ENCODE results near the gene PMPCA.

Gene PMPCA

DNA sequence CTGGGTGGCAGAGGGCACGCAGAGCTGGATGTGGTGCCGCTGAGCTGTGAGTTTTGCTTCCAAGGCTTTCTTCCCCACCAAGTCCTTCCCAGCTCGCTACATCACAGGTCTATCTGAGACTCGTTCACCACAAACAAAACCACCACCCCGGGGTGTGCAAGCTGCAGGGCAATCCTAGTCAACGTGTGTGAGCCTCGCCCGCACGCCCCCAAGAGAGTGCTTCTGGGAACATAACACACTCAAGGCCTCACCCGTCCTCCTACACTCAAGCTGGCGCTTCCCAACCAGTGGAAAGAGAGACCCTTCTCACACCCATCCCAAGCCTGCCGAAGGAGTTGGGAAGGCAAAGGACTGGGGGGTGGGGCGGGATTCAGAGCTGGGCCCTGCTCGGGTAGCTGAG lies 21.1 kb upstream of the PMPCA start:
- POLR2A ChIA-PET: interaction anchor here (1.2 to 1.5 kb wide), 2 partner anchors 23 to 26 kb away, joined by 4 to 10 read pairs; partner anchors contain the start of gene DNLZ
- CTCF ChIA-PET: interaction anchor here (0.6 kb wide), 1 partner anchor 13 kb away, joined by 4 read pairs; no protein-coding TSS in a partner anchor
- TF ChIP-seq BHLHE40 (IDR thresholded peaks at IDR 0.05; ENCODE audit: borderline replicate concordance) (no peak), NFRKB (IDR thresholded peaks at IDR 0.05) (no peak), TARDBP (IDR thresholded peaks at IDR 0.05) (no peak), SUZ12 (IDR thresholded peaks at IDR 0.05) (no peak), FOXA1 (IDR thresholded peaks at IDR 0.05) (no peak), LEF1 (IDR thresholded peaks at IDR 0.05; ENCODE audit: borderline replicate concordance) (no peak), ELF4 (IDR thresholded peaks at IDR 0.05) (no peak), HDGF (IDR thresholded peaks at IDR 0.05; ENCODE audit: borderline replicate concordance) (no peak), ARNT (IDR thresholded peaks at IDR 0.05) (no peak)
- TF ChIP-seq, protein P1, sequence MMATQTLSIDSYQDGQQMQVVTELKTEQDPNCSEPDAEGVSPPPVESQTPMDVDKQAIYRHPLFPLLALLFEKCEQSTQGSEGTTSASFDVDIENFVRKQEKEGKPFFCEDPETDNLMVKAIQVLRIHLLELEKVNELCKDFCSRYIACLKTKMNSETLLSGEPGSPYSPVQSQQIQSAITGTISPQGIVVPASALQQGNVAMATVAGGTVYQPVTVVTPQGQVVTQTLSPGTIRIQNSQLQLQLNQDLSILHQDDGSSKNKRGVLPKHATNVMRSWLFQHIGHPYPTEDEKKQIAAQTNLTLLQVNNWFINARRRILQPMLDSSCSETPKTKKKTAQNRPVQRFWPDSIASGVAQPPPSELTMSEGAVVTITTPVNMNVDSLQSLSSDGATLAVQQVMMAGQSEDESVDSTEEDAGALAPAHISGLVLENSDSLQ (IDR thresholded peaks at IDR 0.05): no peak
- DNase-seq (ENCODE audit: extremely low spot score): no peak

DNA sequence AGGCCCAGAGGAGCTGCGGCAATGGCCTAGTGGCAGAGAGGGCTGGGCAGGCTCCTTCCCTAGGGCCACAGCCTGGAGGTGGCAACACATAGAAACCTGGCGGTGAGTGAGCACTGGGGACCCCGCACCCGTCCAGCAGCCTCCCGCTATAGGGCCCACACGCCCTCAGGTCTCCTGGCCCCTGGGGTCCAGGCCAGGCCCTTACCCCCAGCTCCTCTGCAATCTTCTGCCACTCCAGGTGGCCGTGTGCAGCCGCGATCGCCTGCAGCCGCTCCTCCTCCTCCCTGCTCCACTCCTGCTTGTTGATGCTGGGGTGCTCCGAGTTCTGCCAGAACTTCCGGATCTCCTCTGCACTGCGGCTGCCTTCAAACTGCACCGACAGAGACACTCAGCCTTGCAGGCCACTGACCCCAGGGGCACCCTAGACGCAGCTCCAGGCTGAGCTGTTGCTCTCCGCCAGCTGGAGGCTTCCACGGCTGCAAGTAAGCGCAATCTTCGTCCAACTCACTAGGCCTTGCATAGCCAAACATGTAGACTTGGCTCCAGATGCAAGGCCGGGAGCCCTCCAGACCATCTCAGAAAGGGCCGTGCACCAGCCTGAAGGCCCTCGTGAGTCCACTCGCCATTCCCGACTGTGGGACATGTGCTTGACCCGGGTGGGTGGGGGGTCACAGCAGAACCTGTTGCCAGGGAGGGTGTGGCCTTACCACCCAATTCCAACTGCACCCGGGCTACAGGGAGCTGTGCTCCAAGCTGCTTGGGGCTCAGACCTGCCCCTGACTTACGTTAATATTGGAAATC lies 18.5 kb upstream of the PMPCA start:
- DNase-seq (ENCODE audit: extremely low spot score): no peak
- POLR2A ChIA-PET: interaction anchor here (0.5 to 1.0 kb wide), 2 partner anchors 11 to 29 kb away, joined by 3 read pairs; no protein-coding TSS in a partner anchor
- TF ChIP-seq SUZ12 (IDR thresholded peaks at IDR 0.05) (no peak), FOXA1 (IDR thresholded peaks at IDR 0.05) (no peak), ZNF384 (IDR thresholded peaks at IDR 0.05) (no peak), ARNT (IDR thresholded peaks at IDR 0.05) (no peak)
- TF ChIP-seq, protein P1 (IDR thresholded peaks at IDR 0.05): no peak
- CTCF ChIA-PET: no interaction called here

DNA sequence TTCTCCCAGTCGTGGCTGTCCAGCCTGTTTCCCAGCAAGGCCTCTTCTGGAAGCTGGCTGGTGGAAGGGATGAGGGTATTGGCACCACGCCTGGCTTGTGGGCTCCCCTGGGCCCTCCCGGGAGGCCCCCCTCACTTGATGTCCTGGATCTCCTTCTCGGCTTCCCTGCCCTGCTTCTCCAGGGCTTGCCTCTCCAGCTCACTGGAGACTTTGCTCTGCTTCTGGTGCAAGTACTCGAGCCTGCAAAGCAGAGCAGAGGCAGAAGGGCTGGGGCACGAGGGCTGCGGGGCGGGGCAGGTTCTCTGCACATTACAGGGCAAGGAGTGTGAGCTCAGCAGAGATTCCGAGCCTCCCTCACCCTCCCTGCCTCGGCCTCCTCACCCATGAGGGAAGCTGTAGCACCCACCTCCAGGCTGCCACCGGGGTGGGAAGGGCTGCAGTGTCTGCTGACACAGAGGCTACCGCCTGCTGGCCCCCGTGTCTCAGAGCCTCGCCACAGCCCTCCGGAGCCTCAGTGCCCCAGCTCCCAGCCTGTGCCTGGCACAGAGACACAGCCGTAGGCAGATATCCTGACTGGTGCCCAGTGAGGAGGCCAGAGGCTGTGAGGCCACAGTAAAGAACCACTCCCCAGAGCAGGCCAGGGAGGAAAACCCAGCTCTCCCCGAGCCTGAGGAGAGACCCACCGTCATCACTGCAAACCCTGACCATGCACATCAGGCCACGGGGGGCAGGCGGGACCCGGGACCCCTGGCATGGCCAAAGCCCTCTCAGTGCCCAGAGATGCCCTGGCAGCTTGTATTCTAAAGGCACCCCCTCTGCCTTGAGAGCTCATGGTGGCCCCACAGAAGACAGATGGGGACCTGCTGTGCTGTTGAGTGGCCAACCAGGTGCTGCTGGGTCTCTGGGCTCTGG lies 17.7 kb upstream of the PMPCA start:
- CTCF ChIA-PET: no interaction called here
- no peak for DNase-seq (ENCODE audit: extremely low spot score)
- POLR2A ChIA-PET: interaction anchor here (0.5 to 1.0 kb wide), 2 partner anchors 10 to 30 kb away, joined by 3 read pairs; no protein-coding TSS in a partner anchor
- no peak for TF ChIP-seq FOXK2 (IDR thresholded peaks at IDR 0.05)
- TF ChIP-seq, protein P1 (IDR thresholded peaks at IDR 0.05): no peak
- TF ChIP-seq FOXA1 (IDR thresholded peaks at IDR 0.05): no peak
- no peak for TF ChIP-seq FOXM1 (IDR thresholded peaks at IDR 0.05; ENCODE audit: borderline replicate concordance)
- no peak for TF ChIP-seq TARDBP (IDR thresholded peaks at IDR 0.05)
- TF ChIP-seq LEF1 (IDR thresholded peaks at IDR 0.05; ENCODE audit: borderline replicate concordance): no peak
- TF ChIP-seq HDGF (IDR thresholded peaks at IDR 0.05; ENCODE audit: borderline replicate concordance): no peak
- TF ChIP-seq L3MBTL2 (conservative IDR thresholded peaks at IDR 0.05): no peak
- no peak for TF ChIP-seq NFRKB (IDR thresholded peaks at IDR 0.05)
- TF ChIP-seq SUZ12 (IDR thresholded peaks at IDR 0.05): no peak
- no peak for TF ChIP-seq ZNF384 (IDR thresholded peaks at IDR 0.05)
- no peak for TF ChIP-seq ELF4 (IDR thresholded peaks at IDR 0.05)
- TF ChIP-seq CTBP1 (IDR thresholded peaks at IDR 0.05; ENCODE audit: borderline replicate concordance): no peak
- TF ChIP-seq SP1 (IDR thresholded peaks at IDR 0.05): no peak

DNA sequence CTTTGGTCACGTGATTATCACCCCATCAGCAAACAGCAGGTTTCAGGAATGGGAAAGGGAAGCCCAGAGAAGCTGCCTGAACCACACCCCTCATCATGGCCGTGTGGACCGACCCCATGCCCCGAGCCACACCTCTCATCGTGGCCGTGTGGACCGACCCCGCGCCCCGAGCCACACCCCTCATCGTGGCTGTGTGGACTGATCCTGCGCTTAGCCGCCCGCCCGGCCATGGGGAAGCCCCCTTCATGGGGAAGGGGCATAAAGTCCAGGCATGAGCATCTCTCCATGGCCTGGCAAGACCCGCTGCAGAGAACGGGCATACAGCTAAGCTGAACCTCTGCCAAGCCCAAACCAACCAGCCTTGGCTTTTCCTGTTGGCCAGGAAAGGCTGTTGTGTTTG lies 16.9 kb upstream of the PMPCA start:
- TF ChIP-seq, protein P1 (IDR thresholded peaks at IDR 0.05): no peak
- TF ChIP-seq BHLHE40 (IDR thresholded peaks at IDR 0.05; ENCODE audit: borderline replicate concordance) (no peak), NFRKB (IDR thresholded peaks at IDR 0.05) (no peak), FOXA1 (IDR thresholded peaks at IDR 0.05) (no peak), SP1 (IDR thresholded peaks at IDR 0.05) (no peak), LEF1 (IDR thresholded peaks at IDR 0.05; ENCODE audit: borderline replicate concordance) (no peak), ZNF384 (IDR thresholded peaks at IDR 0.05) (no peak), TARDBP (IDR thresholded peaks at IDR 0.05) (no peak), ARNT (IDR thresholded peaks at IDR 0.05) (no peak), CTBP1 (IDR thresholded peaks at IDR 0.05; ENCODE audit: borderline replicate concordance) (no peak), L3MBTL2 (conservative IDR thresholded peaks at IDR 0.05) (no peak), FOXM1 (IDR thresholded peaks at IDR 0.05; ENCODE audit: borderline replicate concordance) (no peak), FOXK2 (IDR thresholded peaks at IDR 0.05) (no peak), ELF4 (IDR thresholded peaks at IDR 0.05) (no peak)
- ChIA-PET POLR2A (no interaction called here), CTCF (no interaction called here)
- no peak for DNase-seq (ENCODE audit: extremely low spot score)

DNA sequence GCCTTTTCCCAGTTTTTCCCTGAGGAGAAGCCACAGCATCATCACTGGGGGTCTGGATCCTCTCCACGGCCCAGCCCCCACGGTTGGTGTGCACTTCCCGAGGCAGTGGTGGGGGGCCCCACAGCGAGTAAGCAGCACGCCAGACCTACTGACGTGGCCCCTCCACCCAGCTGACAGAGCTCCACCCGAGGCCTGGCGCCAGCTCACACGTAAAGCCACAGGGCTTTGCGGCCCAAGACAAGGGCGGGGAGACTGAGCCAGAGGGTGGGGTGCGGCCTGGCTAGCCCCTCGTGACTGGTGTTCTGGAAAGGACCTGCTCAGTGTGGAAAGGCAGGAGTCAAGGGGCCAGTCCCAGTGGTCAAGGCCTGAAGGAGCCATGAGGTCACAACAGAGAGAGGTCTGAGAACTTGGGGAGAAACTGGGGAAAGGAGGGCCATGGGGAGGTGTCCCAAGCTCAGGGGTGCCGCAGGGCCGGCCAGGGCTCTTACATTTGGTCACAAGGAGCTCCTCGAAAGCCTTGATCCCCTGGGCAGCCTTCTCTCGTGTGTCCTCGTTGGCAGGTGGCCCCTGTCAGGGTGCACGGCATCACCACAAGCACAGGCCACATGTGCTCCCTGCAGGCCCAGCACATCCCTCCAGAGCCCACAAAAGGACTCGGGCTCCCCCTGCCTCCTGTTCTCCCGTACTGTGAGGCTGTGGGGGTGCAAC lies 16.0 kb upstream of the PMPCA start:
- CTCF ChIA-PET: no interaction called here
- POLR2A ChIA-PET: no interaction called here

More for the DNA sequence above, 16.0 kb upstream of the PMPCA start:
- TF ChIP-seq ARNT (IDR thresholded peaks at IDR 0.05) (no peak), NFRKB (IDR thresholded peaks at IDR 0.05) (no peak), BHLHE40 (IDR thresholded peaks at IDR 0.05; ENCODE audit: borderline replicate concordance) (no peak), ELF4 (IDR thresholded peaks at IDR 0.05) (no peak), LEF1 (IDR thresholded peaks at IDR 0.05; ENCODE audit: borderline replicate concordance) (no peak), FOXK2 (IDR thresholded peaks at IDR 0.05) (no peak)
- DNase-seq (ENCODE audit: extremely low spot score): no peak

Data from HEK293T (cell line).